GM12878 (cell line): Measurements from ENCODE around the gene SMIM38. TPM values are rescaled to one million over a fixed set of nuclear protein-coding genes. Genes with fewer than 3 reads are reported as not detected.

ENCODE experiments used
- ATAC-seq: fragments of 200-7000 bp; cut with Tn5 transposase; 3 replicates; pipeline ENCODE4 v1.9.1; 2020; ENCODE audit warnings: mild to moderate bottlenecking, moderate library complexity
- BruUV-seq: library from RNA; stranded (reverse); fragments of 400-500 nt; replicated peaks from 2 replicates; lab custom pipeline; 2021; lab: Mats Ljungman, UMichigan
- CTCF ChIA-PET: fragments of 300-600 bp; sonication (Branson Sonifier 250); formaldehyde crosslinking; extraction: SDS; loops from one replicate; lab custom pipeline; 2021; ENCODE audit warnings: inconsistent platforms; lab: Yijun Ruan, JAX
- POLR2A ChIA-PET: fragments of 350-600 bp; formaldehyde crosslinking; extraction: SDS; loops from one replicate; lab custom pipeline; 2021; ENCODE audit warnings: inconsistent platforms; lab: Charles Lee
- RAD21 ChIA-PET: fragments of 300-600 bp; sonication (Branson Sonifier 250); formaldehyde crosslinking; loops from one replicate; lab custom pipeline; 2023; ENCODE audit warnings: antibody characterized with exemption; ENCODE audit not compliant: unreplicated experiment; lab: Charles Lee
- SMC1A ChIA-PET: fragments of 300-600 bp; sonication (Branson Sonifier 250); formaldehyde crosslinking; loops from one replicate; lab custom pipeline; 2023; ENCODE audit not compliant: unreplicated experiment, uncharacterized antibody; lab: Charles Lee
- DNase-seq: peaks from one replicate; pipeline ENCODE4 v3.0.0-alpha.2; 2011; ENCODE audit warnings: low read depth, low spot score
- FAIRE-seq: peaks from 3 replicates; lab custom pipeline; 2011; peaks lifted over from hg19 to GRCh38; lab: Jason Lieb, UNC
- H2AFZ ChIP-seq: 2 replicates; pipeline ENCODE4 v1.6.0; 2011; ENCODE audit warnings: low read depth, low read length, control low read depth; ENCODE audit not compliant: control insufficient read depth
- H3K27ac ChIP-seq: 2 replicates; pipeline ENCODE4 v1.5.1; 2011; ENCODE audit warnings: control low read depth; ENCODE audit not compliant: control insufficient read depth, insufficient read depth
- H3K27me3 ChIP-seq, 2 experiments: replicated peaks in 1 of 2; 2 replicates each; pipeline versions ENCODE4 v1.6.0 to v1.6.1; 2011; ENCODE audit warnings: low read length in 1 of 2; ENCODE audit not compliant: control insufficient read depth in 2 of 2, insufficient read depth in 2 of 2
- H3K36me3 ChIP-seq, 2 experiments: 2 replicates each; pipeline ENCODE4 v1.5.1; 2011; ENCODE audit warnings: low read length in 1 of 2; ENCODE audit not compliant: control insufficient read depth in 2 of 2, insufficient read depth in 2 of 2
- H3K4me1 ChIP-seq: 2 replicates; pipeline ENCODE4 v1.6.1; 2011; ENCODE audit warnings: mild to moderate bottlenecking, low read length, moderate library complexity, mixed read lengths; ENCODE audit not compliant: control insufficient read depth, insufficient read depth
- H3K4me2 ChIP-seq: 2 replicates; pipeline ENCODE4 v1.6.0; 2011; ENCODE audit warnings: control low read depth; ENCODE audit not compliant: control insufficient read depth, insufficient read depth
- H3K4me3 ChIP-seq: fragments of 200-600 bp; sonication (generic); 2 replicates; pipeline ENCODE4 v1.5.1; 2016
- H3K79me2 ChIP-seq: 2 replicates; pipeline ENCODE4 v1.6.0; 2011; ENCODE audit warnings: low read length; ENCODE audit not compliant: control insufficient read depth, insufficient read depth
- H3K9ac ChIP-seq: 2 replicates; pipeline ENCODE4 v1.8.0; 2011; ENCODE audit warnings: low read length, control low read depth, mixed read lengths; ENCODE audit not compliant: control insufficient read depth, insufficient read depth
- H3K9me3 ChIP-seq: replicated peaks from 3 replicates; pipeline ENCODE4 v1.5.1; 2011; ENCODE audit warnings: mild to moderate bottlenecking, low read length; ENCODE audit not compliant: control insufficient read depth, insufficient read depth
- H4K20me1 ChIP-seq: 2 replicates; pipeline ENCODE4 v1.6.0; 2011; ENCODE audit not compliant: control insufficient read depth, insufficient read depth
- CHD1 ChIP-seq: IDR thresholded peaks from 2 replicates; pipeline ENCODE4 v1.6.1; 2012; ENCODE audit warnings: low read depth, low read length, improper control_type of control experiment
- CHD4 ChIP-seq: fragments of 200-600 bp; sonication (generic); IDR thresholded peaks from 2 replicates; pipeline ENCODE4 v1.6.1; 2016; ENCODE audit warnings: mild to moderate bottlenecking
- CREB1 ChIP-seq: IDR thresholded peaks from 2 replicates; pipeline ENCODE4 v1.6.1; 2012; ENCODE audit warnings: low read depth, mild to moderate bottlenecking, inconsistent platforms
- CTCF ChIP-seq, 3 experiments: IDR thresholded peaks in 2 of 3; conservative IDR thresholded peaks in 1 of 3; 2 replicates each; pipeline ENCODE4 v1.5.1; 2011; ENCODE audit warnings: low read depth in 3 of 3, low read length in 3 of 3, mild to moderate bottlenecking in 3 of 3, control low read depth in 2 of 3, moderate library complexity in 2 of 3, inconsistent platforms in 1 of 3, mixed read lengths in 1 of 3; ENCODE audit not compliant: control insufficient read depth in 2 of 3, insufficient read depth in 1 of 3; ENCODE audit errors: extremely low read depth in 1 of 3
- FOXM1 ChIP-seq: IDR thresholded peaks from 2 replicates; pipeline ENCODE4 v1.6.1; 2012; ENCODE audit warnings: low read depth, mild to moderate bottlenecking, inconsistent platforms, low read length, moderate library complexity
- HCFC1 ChIP-seq: fragments of 150-350 bp; IDR thresholded peaks from 2 replicates; pipeline ENCODE4 v1.6.1; 2014; ENCODE audit warnings: low read length
- HSF1 ChIP-seq: fragments of 150-350 bp; IDR thresholded peaks from 2 replicates; pipeline ENCODE4 v1.6.1; 2014; ENCODE audit warnings: mild to moderate bottlenecking, low read depth, low read length
- KAT2A ChIP-seq: conservative IDR thresholded peaks from 2 replicates; pipeline ENCODE4 v1.6.1; 2011; ENCODE audit warnings: low read depth, low read length; ENCODE audit not compliant: control insufficient read depth
- KLF5 ChIP-seq: fragments of 450-650 bp; IDR thresholded peaks from 2 replicates; pipeline ENCODE4 v1.6.1; 2014; ENCODE audit warnings: mild to moderate bottlenecking; ENCODE audit not compliant: partially characterized antibody
- RBBP5 ChIP-seq: fragments of 200-600 bp; sonication (generic); conservative IDR thresholded peaks from 2 replicates; pipeline ENCODE4 v1.6.1; 2016
- SIN3A ChIP-seq: IDR thresholded peaks from 2 replicates; pipeline ENCODE4 v1.6.1; 2012; ENCODE audit warnings: low read depth, low read length, improper control_type of control experiment
- SMAD1 ChIP-seq: fragments of 450-650 bp; IDR thresholded peaks from 2 replicates; pipeline ENCODE4 v1.6.1; 2018; ENCODE audit warnings: mild to moderate bottlenecking, low read depth; ENCODE audit not compliant: partially characterized antibody
- TCF12 ChIP-seq: IDR thresholded peaks from 2 replicates; pipeline ENCODE4 v1.6.1; 2011; ENCODE audit warnings: low read depth, mild to moderate bottlenecking, low read length
- TCF7 ChIP-seq: IDR thresholded peaks from 2 replicates; pipeline ENCODE4 v1.6.1; 2014; ENCODE audit warnings: antibody characterized with exemption, borderline replicate concordance
- YBX1 ChIP-seq: fragments of 450-650 bp; IDR thresholded peaks from 2 replicates; pipeline ENCODE4 v1.6.1; 2016; ENCODE audit warnings: antibody characterized with exemption
- ZNF24 ChIP-seq: fragments of 450-650 bp; IDR thresholded peaks from 2 replicates; pipeline ENCODE4 v1.6.1; 2017; ENCODE audit warnings: antibody characterized with exemption, mild to moderate bottlenecking
- WGBS: methylation state at CpG from one replicate; pipeline ENCODE4 v1.1.6; 2016; ENCODE audit warnings: low lambda C conversion rate; ENCODE audit not compliant: insufficient replicate concordance, insufficient coverage; ENCODE audit errors: missing lambda C conversion rate; 5-methylcytosine and 5-hydroxymethylcytosine counted together
- in situ Hi-C: fragments of 300-500 bp; cut with MboI; formaldehyde crosslinking; loops from 9 replicates; pipeline ENCODE4 v1.14.3; 2018; ENCODE audit warnings: mixed read lengths
- intact Hi-C: fragments of 100-400 bp; cut with micrococcal nuclease; formaldehyde crosslinking; loops from one replicate; pipeline ENCODE4 v1.14.2; 2022; ENCODE audit not compliant: unreplicated experiment
- polyA plus RNA-seq, 11 experiments: library from polyadenylated mRNA; depleted of rRNA in 4 of 11; unstranded in 6 of 11; stranded (reverse) in 5 of 11; fragments of >200 nt; fragmentation: Nextera tagmentation in 4 of 11; fragmentation: Illumina TruSeq in 1 of 11; extraction: Ambion mirVana in 4 of 11; extraction: Trizol in 1 of 11; gene quantifications; 1 replicate in 1 of 11; 2 replicates in 10 of 11; pipeline versions ENCODE4 v1.2.1 to v1.2.3, GENCODE V29; 2011 to 2016; ENCODE audit warnings: inconsistent platforms in 2 of 11, missing spikeins in 2 of 11, low read depth in 1 of 11
- total RNA-seq, 4 experiments: library from RNA; depleted of rRNA in 3 of 4; stranded (reverse); fragments of >200 nt in 3 of 4; fragmentation: Illumina TruSeq in 1 of 4; extraction: Trizol in 1 of 4; gene quantifications; 2 replicates each; pipeline versions ENCODE4 v1.2.1 to v1.2.3, GENCODE V29; 2013 to 2021

Gene SMIM38
- total and polyA plus RNA-seq, 10 of the 15 experiments (the other 5 are each of a cell fraction or from before 2014, with no cell fraction given) = 0.15 to 5.0 (median 2.1) TPM; not detected in 1

- H3K79me2 ChIP-seq = no peaks in the 10 kb centered on the region
- ATAC-seq = no peak
- H2AFZ ChIP-seq = no peak overlapping the region
- DNase-seq = no peak
- no peak overlapping the region for H3K4me3 ChIP-seq
- no TSS peak for BruUV-seq
- RAD21 ChIA-PET = no interaction called here
- H3K9me3 ChIP-seq = peaks cover 2% of the 10 kb centered on the region; the same call in 2 of the 3 replicates
- FAIRE-seq = no peak
- CTCF ChIA-PET = no interaction called here
- H3K9ac ChIP-seq = no peak overlapping the region
- POLR2A ChIA-PET = no interaction called here
- peaks cover 19% of the 10 kb centered on the region for H3K4me1 ChIP-seq
- H3K4me2 ChIP-seq = no peak overlapping the region
- in situ Hi-C loops = no loop called here
- no peaks in the 10 kb centered on the region for H3K36me3 ChIP-seq
- H3K27ac ChIP-seq = no peak overlapping the region
- SMC1A ChIA-PET = no interaction called here
- TF ChIP-seq RBBP5 (no peak), ZNF24 (no peak), CHD4 (no peak), CREB1 (no peak)
- intact Hi-C loops = no loop called here
- no peaks in the 10 kb centered on the region for H4K20me1 ChIP-seq
- H3K27me3 ChIP-seq = no peaks in the 10 kb centered on the region
- WGBS = 67% methylated on average over 26 of the region's 26 CpGs
These were observed 28.5 kb upstream of the SMIM38 start for GRCh38 chr11:69127081-69127850.

- ChIA-PET RAD21 (no interaction called here), SMC1A (no interaction called here)
- 55% methylated on average over 1 of the region's 1 CpG for WGBS
These were observed 27.9 kb upstream of the SMIM38 start for GRCh38 chr11:69127884-69128283.

More at GRCh38 chr11:69127884-69128283, 27.9 kb upstream of the SMIM38 start:
- POLR2A ChIA-PET = no interaction called here
- Histone ChIP-seq H2AFZ (no peak overlapping the region), H3K27ac (no peak overlapping the region), H3K4me1 (peaks cover 13% of the 10 kb centered on the region), H3K27me3 (no peaks in the 10 kb centered on the region), H4K20me1 (no peaks in the 10 kb centered on the region), H3K4me2 (no peak overlapping the region), H3K4me3 (no peak overlapping the region), H3K9ac (no peak overlapping the region), H3K9me3 (peaks cover 4% of the 10 kb centered on the region; the same call in 2 of the 3 replicates), H3K36me3 (no peaks in the 10 kb centered on the region), H3K79me2 (no peaks in the 10 kb centered on the region)
- no peak for DNase-seq
- no peak for ATAC-seq
- TF ChIP-seq HCFC1 = no peak
- TF ChIP-seq CTCF (IDR thresholded peaks at IDR 0.05 in 2 of 3, conservative IDR thresholded peaks at IDR 0.05 in 1 of 3; ENCODE audit: control insufficient read depth in 2 of 3, extremely low read depth in 1 of 3, insufficient read depth in 1 of 3, low read depth in 3 of 3, low read length in 3 of 3) = no peak
- TF ChIP-seq TCF7 = no peak
- TF ChIP-seq SMAD1 = no peak
- no peak for TF ChIP-seq KAT2A
- no peak for TF ChIP-seq FOXM1
- no peak for TF ChIP-seq YBX1
- TF ChIP-seq CHD1 = no peak
- TF ChIP-seq HSF1 = no peak
- no peak for TF ChIP-seq SIN3A
- no peak for TF ChIP-seq ZNF24
- TF ChIP-seq KLF5 = no peak
- no peak for TF ChIP-seq TCF12
- no peak for FAIRE-seq
- intact Hi-C loops = no loop called here
- in situ Hi-C loops = no loop called here
- BruUV-seq = no TSS peak
- CTCF ChIA-PET = no interaction called here
